RWPE1 (cell line): ENCODE data around the gene MORN4.

Experiments used
- CTCF ChIA-PET: fragments of 350-600 bp; sonication (Branson Sonifier 250); formaldehyde crosslinking; extraction: SDS; loops from one replicate; lab custom pipeline; 2021; lab: Yijun Ruan, JAX
- POLR2A ChIA-PET: fragments of 400-600 bp; formaldehyde crosslinking; extraction: SDS; loops from one replicate; lab custom pipeline; 2020; ENCODE audit warnings: antibody characterized with exemption; ENCODE audit not compliant: low non-redundant PET; lab: Yijun Ruan, JAX
- DNase-seq: peaks from one replicate; pipeline ENCODE4 v3.0.0; 2012; ENCODE audit warnings: low spot score
- H3K27ac ChIP-seq: fragments of 450-650 bp; 2 replicates; pipeline ENCODE4 v1.5.1; 2017
- TF ChIP-seq, protein P1 (sequence below): fragments of 450-650 bp; conservative IDR thresholded peaks from 2 replicates; pipeline ENCODE4 v1.5.1; 2017; ENCODE audit warnings: low read depth, mild to moderate bottlenecking

The MORN4 gene

GRCh38 chr10:97618733-97619132 lies 14.6 kb downstream of the MORN4 start:
- CTCF ChIA-PET, result interaction anchor here (0.6 kb wide), 2 partner anchors 121 to 187 kb away, joined by 3 read pairs; no protein-coding TSS in a partner anchor
- no peak overlapping the region for H3K27ac ChIP-seq
- no peak for DNase-seq
- TF ChIP-seq, protein P1, sequence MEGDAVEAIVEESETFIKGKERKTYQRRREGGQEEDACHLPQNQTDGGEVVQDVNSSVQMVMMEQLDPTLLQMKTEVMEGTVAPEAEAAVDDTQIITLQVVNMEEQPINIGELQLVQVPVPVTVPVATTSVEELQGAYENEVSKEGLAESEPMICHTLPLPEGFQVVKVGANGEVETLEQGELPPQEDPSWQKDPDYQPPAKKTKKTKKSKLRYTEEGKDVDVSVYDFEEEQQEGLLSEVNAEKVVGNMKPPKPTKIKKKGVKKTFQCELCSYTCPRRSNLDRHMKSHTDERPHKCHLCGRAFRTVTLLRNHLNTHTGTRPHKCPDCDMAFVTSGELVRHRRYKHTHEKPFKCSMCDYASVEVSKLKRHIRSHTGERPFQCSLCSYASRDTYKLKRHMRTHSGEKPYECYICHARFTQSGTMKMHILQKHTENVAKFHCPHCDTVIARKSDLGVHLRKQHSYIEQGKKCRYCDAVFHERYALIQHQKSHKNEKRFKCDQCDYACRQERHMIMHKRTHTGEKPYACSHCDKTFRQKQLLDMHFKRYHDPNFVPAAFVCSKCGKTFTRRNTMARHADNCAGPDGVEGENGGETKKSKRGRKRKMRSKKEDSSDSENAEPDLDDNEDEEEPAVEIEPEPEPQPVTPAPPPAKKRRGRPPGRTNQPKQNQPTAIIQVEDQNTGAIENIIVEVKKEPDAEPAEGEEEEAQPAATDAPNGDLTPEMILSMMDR, result no peak
- POLR2A ChIA-PET, result no interaction called here

DNA sequence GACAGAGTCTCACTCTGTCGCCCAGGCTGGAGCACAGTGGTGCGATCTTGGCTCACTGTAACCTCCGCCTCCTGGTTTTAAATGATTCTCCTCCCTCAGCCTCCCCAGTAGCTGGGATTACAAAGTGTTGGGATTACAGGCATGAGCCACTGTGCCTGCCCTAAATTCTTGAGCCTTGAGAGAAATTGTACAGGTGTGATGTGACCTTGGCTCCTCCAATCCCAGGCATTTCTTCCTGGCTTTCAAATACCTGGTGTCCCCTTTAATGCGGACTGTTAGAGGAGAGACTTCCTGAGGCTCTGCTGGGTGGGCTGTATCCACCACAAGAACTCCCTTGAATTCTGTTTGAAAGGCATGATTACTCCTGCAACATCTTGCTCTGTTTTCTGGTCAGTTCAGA lies 15.0 kb downstream of the MORN4 start:
- ChIA-PET POLR2A (no interaction called here), CTCF (interaction anchor here (0.6 to 0.7 kb wide), 3 partner anchors 77 to 187 kb away, joined by 3 read pairs; no protein-coding TSS in a partner anchor)
- no peak overlapping the region for H3K27ac ChIP-seq
- DNase-seq, result no peak
- TF ChIP-seq, protein P1, result no peak

DNA sequence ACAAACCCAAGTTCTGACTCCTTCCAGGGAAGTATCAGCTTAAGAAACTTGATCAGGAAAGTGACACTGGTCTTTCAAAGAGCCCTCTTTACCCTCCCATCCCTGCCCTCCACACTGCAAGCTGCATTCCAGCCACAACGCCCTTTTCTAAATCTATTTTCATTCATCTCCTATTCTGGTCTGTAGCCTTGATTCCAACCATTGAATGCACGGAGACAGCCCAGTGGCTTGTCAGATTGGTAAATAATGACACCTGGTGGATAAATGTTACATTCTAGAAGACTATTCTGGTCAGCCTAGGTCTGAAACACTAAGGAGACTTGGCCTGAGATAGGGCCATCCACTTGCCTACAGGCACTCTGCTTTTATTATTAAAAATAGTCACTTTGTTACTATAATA lies 20.9 kb downstream of the MORN4 start:
- ChIA-PET POLR2A (interaction anchor here (1.0 kb wide), 1 partner anchor 114 kb away, joined by 3 read pairs; the partner anchor contains the start of gene UBTD1), CTCF (interaction anchor here (0.6 to 2.1 kb wide), 19 partner anchors 11 to 414 kb away, joined by 3 to 35 read pairs (median 3); partner anchors contain the start of genes ANKRD2, C10orf62 and UBTD1)
- peak overlapping the region; percentile 48 for H3K27ac ChIP-seq
- DNase-seq, result peak; percentile 87
- TF ChIP-seq, protein P1, result peak; percentile 57

GRCh38 chr10:97611473-97611872 lies 21.8 kb downstream of the MORN4 start:
- POLR2A ChIA-PET, result no interaction called here
- CTCF ChIA-PET, result interaction anchor here (0.6 to 2.1 kb wide), 9 partner anchors 12 to 152 kb away, joined by 3 to 35 read pairs (median 6); partner anchors contain the start of gene ANKRD2
- TF ChIP-seq, protein P1, result no peak
- peak overlapping the region; percentile 48 for H3K27ac ChIP-seq
- DNase-seq, result no peak

GRCh38 chr10:97608991-97609561 lies 24.2 kb downstream of the MORN4 start:
- TF ChIP-seq, protein P1, result no peak
- peak; percentile 34 for DNase-seq
- CTCF ChIA-PET, result interaction anchor here (0.6 to 1.1 kb wide), 3 partner anchors 36 to 68 kb away, joined by 3 to 7 read pairs (median 6); partner anchors contain the start of gene ANKRD2
- H3K27ac ChIP-seq, result peak overlapping the region; percentile 74
- POLR2A ChIA-PET, result no interaction called here

DNA sequence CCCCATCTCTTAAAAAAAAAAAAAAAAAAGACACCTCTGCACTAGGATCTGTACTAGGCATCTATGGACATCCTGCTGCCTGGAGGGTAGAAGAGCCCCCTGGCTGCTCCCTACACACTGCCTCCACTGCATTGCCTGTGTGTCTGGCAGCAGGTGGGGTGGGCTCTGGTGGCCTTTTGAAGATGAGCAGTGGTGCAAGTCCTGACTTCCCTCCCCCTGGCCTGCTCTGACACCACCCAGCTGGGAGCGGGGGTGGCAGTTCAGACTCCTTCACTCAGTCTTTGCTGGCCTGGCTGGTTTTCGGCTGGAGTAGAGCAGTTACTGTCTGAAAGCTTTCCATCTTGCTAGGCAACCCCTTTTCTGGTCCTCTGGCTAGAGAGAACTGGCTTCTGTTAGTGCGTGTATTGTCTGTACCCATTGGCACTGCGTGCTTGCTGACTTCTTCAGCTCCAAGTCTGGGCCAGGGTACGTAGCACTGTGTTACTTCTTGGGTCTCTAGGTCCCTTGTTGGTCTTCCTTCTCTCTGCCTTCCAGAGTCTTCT lies 26.1 kb downstream of the MORN4 start:
- no peak overlapping the region for H3K27ac ChIP-seq
- ChIA-PET POLR2A (no interaction called here), CTCF (interaction anchor here (1.2 to 1.3 kb wide), 2 partner anchors 35 to 55 kb away, joined by 3 read pairs; no protein-coding TSS in a partner anchor)
- TF ChIP-seq, protein P1, result no peak
- no peak for DNase-seq
